Activated naive CD4-positive, alpha-beta T cell treated with anti-CD3 and anti-CD28 coated beads, Interleukin-2, amount 50 U/mL, for 24 hours (primary cell): Measurements from ENCODE around the gene GCGR.
A peak's percentile ranks its signal among the peaks of the same experiment; 100 is the strongest.

Source experiments
- H3K27ac Mint-ChIP-seq: one replicate; pipeline ENCODE4 v1.8.0; 2021; ENCODE audit warnings: mild to moderate bottlenecking, mixed read lengths
- H3K27me3 Mint-ChIP-seq: one replicate; pipeline ENCODE4 v1.8.0; 2021; ENCODE audit warnings: mixed read lengths
- H3K36me3 Mint-ChIP-seq: one replicate; pipeline ENCODE4 v1.8.0; 2021; ENCODE audit warnings: mixed read lengths
- H3K4me1 Mint-ChIP-seq: one replicate; pipeline ENCODE4 v1.8.0; 2021; ENCODE audit warnings: mixed read lengths
- H3K4me3 Mint-ChIP-seq: one replicate; pipeline ENCODE4 v1.8.0; 2021; ENCODE audit warnings: mild to moderate bottlenecking, mixed read lengths
- H3K9me3 Mint-ChIP-seq: one replicate; pipeline ENCODE4 v1.8.0; 2021; ENCODE audit warnings: mixed read lengths

GCGR gene

GRCh38 chr17:81846743-81847689, 43.1 kb downstream of the GCGR start:
- Mint-ChIP-seq H3K27ac (no peak overlapping the region), H3K36me3 (peaks cover 3% of the 10 kb centered on the region), H3K9me3 (no peaks in the 10 kb centered on the region), H3K27me3 (no peaks in the 10 kb centered on the region), H3K4me3 (no peak overlapping the region), H3K4me1 (no peaks in the 10 kb centered on the region)

- Mint-ChIP-seq H3K27me3 (no peaks in the 10 kb centered on the region), H3K36me3 (no peaks in the 10 kb centered on the region), H3K9me3 (no peaks in the 10 kb centered on the region), H3K4me3 (no peak overlapping the region), H3K27ac (no peak overlapping the region), H3K4me1 (no peaks in the 10 kb centered on the region)
Observed at GRCh38 chr17:81849457-81849856, 45.5 kb downstream of the GCGR start.

GRCh38 chr17:81851423-81851822, 47.5 kb downstream of the GCGR start:
- no peak overlapping the region for H3K27ac Mint-ChIP-seq
- no peaks in the 10 kb centered on the region for H3K9me3 Mint-ChIP-seq
- no peaks in the 10 kb centered on the region for H3K4me1 Mint-ChIP-seq
- no peaks in the 10 kb centered on the region for H3K36me3 Mint-ChIP-seq
- H3K27me3 Mint-ChIP-seq = no peaks in the 10 kb centered on the region
- H3K4me3 Mint-ChIP-seq = no peak overlapping the region

GRCh38 chr17:81852237-81852636, 48.3 kb downstream of the GCGR start:
- no peak overlapping the region for H3K4me3 Mint-ChIP-seq
- no peaks in the 10 kb centered on the region for H3K36me3 Mint-ChIP-seq
- H3K27me3 Mint-ChIP-seq = no peaks in the 10 kb centered on the region
- H3K4me1 Mint-ChIP-seq = no peaks in the 10 kb centered on the region
- H3K27ac Mint-ChIP-seq = no peak overlapping the region
- H3K9me3 Mint-ChIP-seq = no peaks in the 10 kb centered on the region

GRCh38 chr17:81854974-81855774, 51.2 kb downstream of the GCGR start:
- no peak overlapping the region for H3K27ac Mint-ChIP-seq
- no peaks in the 10 kb centered on the region for H3K27me3 Mint-ChIP-seq

GRCh38 chr17:81858170-81858966, 54.4 kb downstream of the GCGR start:
- Mint-ChIP-seq H3K4me1 (peaks cover 31% of the 10 kb centered on the region), H3K36me3 (peaks cover 9% of the 10 kb centered on the region), H3K27ac (no peak overlapping the region), H3K4me3 (peak overlapping the region; percentile 92), H3K27me3 (no peaks in the 10 kb centered on the region), H3K9me3 (no peaks in the 10 kb centered on the region)

More at GRCh38 chr17:81854974-81855774, 51.2 kb downstream of the GCGR start:
- no peak overlapping the region for H3K4me3 Mint-ChIP-seq
- H3K9me3 Mint-ChIP-seq = no peaks in the 10 kb centered on the region
- H3K4me1 Mint-ChIP-seq = peaks cover 16% of the 10 kb centered on the region
- peaks cover 4% of the 10 kb centered on the region for H3K36me3 Mint-ChIP-seq

- peak overlapping the region; percentile 92 for H3K4me3 Mint-ChIP-seq
- H3K4me1 Mint-ChIP-seq = peaks cover 40% of the 10 kb centered on the region
- peaks cover 12% of the 10 kb centered on the region for H3K36me3 Mint-ChIP-seq
- H3K27ac Mint-ChIP-seq = peak overlapping the region; percentile 38
- H3K9me3 Mint-ChIP-seq = no peaks in the 10 kb centered on the region
- H3K27me3 Mint-ChIP-seq = no peaks in the 10 kb centered on the region
Observed at GRCh38 chr17:81858967-81859905, 55.3 kb downstream of the GCGR start.

- peak within 1 kb of the TSS; percentile 92 for H3K4me3 Mint-ChIP-seq
- no peaks in the 10 kb centered on the region for H3K9me3 Mint-ChIP-seq
- H3K27ac Mint-ChIP-seq = peak within 1 kb of the TSS; percentile 89
- peaks cover 45% of the 10 kb centered on the region for H3K4me1 Mint-ChIP-seq
- peaks cover 12% of the 10 kb centered on the region for H3K36me3 Mint-ChIP-seq
- no peaks in the 10 kb centered on the region for H3K27me3 Mint-ChIP-seq
Observed at GRCh38 chr17:81859906-81860755, 56.2 kb downstream of the GCGR start, which contains the start of gene P4HB. P4HB (minus strand) TSS chr17:81860535; CDS start chr17:81860471, 64 bp downstream.

- H3K27me3 Mint-ChIP-seq = no peaks in the 10 kb centered on the region
- H3K27ac Mint-ChIP-seq = peak overlapping the region; percentile 89
- H3K4me1 Mint-ChIP-seq = peaks cover 45% of the 10 kb centered on the region
- no peaks in the 10 kb centered on the region for H3K9me3 Mint-ChIP-seq
- H3K36me3 Mint-ChIP-seq = peaks cover 12% of the 10 kb centered on the region
- peak overlapping the region; percentile 92 for H3K4me3 Mint-ChIP-seq
Observed at GRCh38 chr17:81860756-81861568, 57.0 kb downstream of the GCGR start.

GRCh38 chr17:81863123-81863675, 59.2 kb downstream of the GCGR start:
- H3K4me1 Mint-ChIP-seq = peaks cover 45% of the 10 kb centered on the region
- H3K9me3 Mint-ChIP-seq = no peaks in the 10 kb centered on the region
- H3K27me3 Mint-ChIP-seq = no peaks in the 10 kb centered on the region
- peak overlapping the region; percentile 80 for H3K4me3 Mint-ChIP-seq
- H3K27ac Mint-ChIP-seq = peak overlapping the region; percentile 96
- peaks cover 13% of the 10 kb centered on the region for H3K36me3 Mint-ChIP-seq
